KMS-11 (cell line): ENCODE results near the gene ATRX.

ENCODE experiments used
- H2AFZ ChIP-seq: fragments of 200-600 bp; sonication (generic); 2 replicates; pipeline ENCODE4 v1.6.1; 2016; ENCODE audit warnings: antibody characterized with exemption, mixed run types, low read depth
- H3K27ac ChIP-seq: fragments of 200-600 bp; sonication (generic); 2 replicates; pipeline ENCODE4 v1.6.1; 2016; ENCODE audit warnings: mild to moderate bottlenecking, mixed run types
- H3K27me3 ChIP-seq: fragments of 200-600 bp; sonication (generic); 2 replicates; pipeline ENCODE4 v1.6.1; 2017; ENCODE audit warnings: mild to moderate bottlenecking, low read depth, mixed run types, moderate library complexity; ENCODE audit not compliant: insufficient read depth
- H3K36me3 ChIP-seq: fragments of 200-600 bp; sonication (generic); 2 replicates; pipeline ENCODE4 v1.6.1; 2017; ENCODE audit warnings: mild to moderate bottlenecking, mixed run types; ENCODE audit not compliant: insufficient read depth
- H3K4me1 ChIP-seq: fragments of 200-600 bp; sonication (generic); 2 replicates; pipeline ENCODE4 v1.6.1; 2016; ENCODE audit warnings: mild to moderate bottlenecking, low read depth, mixed run types; ENCODE audit not compliant: poor library complexity, severe bottlenecking
- H3K4me2 ChIP-seq: fragments of 200-600 bp; sonication (generic); 2 replicates; pipeline ENCODE4 v1.7.0; 2016; ENCODE audit warnings: mild to moderate bottlenecking, mixed run types
- H3K4me3 ChIP-seq: fragments of 200-600 bp; sonication (generic); IDR thresholded peaks from 2 replicates; pipeline ENCODE4 v1.6.1; 2017; ENCODE audit warnings: low read depth, low read length, mixed read lengths; ENCODE audit not compliant: insufficient read depth
- H3K79me2 ChIP-seq: fragments of 200-600 bp; sonication (generic); 2 replicates; pipeline ENCODE4 v1.6.1; 2016; ENCODE audit warnings: low read depth, mixed run types; ENCODE audit not compliant: insufficient read depth
- H3K9ac ChIP-seq: fragments of 200-600 bp; sonication (generic); 2 replicates; pipeline ENCODE4 v1.6.1; 2016; ENCODE audit warnings: mild to moderate bottlenecking, mixed run types
- H4K20me1 ChIP-seq: fragments of 200-600 bp; sonication (generic); 2 replicates; pipeline ENCODE4 v1.6.1; 2016; ENCODE audit warnings: mild to moderate bottlenecking, mixed run types; ENCODE audit not compliant: insufficient read depth
- CTCF ChIP-seq: fragments of 200-600 bp; sonication (generic); conservative IDR thresholded peaks from 2 replicates; pipeline ENCODE4 v1.6.1; 2017; ENCODE audit warnings: low read depth, mild to moderate bottlenecking, antibody characterized with exemption, low read length, moderate library complexity, mixed read lengths

The ATRX gene

GRCh38 chrX:77484045-77484444 lies 302.0 kb downstream of the ATRX start:
- Histone ChIP-seq H3K79me2 (no peaks in the 10 kb centered on the region), H3K4me3 (no peak overlapping the region), H3K36me3 (no peaks in the 10 kb centered on the region), H3K4me2 (no peak overlapping the region), H3K27me3 (no peaks in the 10 kb centered on the region), H3K27ac (no peak overlapping the region), H4K20me1 (no peaks in the 10 kb centered on the region), H3K9ac (no peak overlapping the region), H3K4me1 (no peaks in the 10 kb centered on the region), H2AFZ (no peak overlapping the region)
- TF ChIP-seq CTCF = no peak

- no peak overlapping the region for H3K9ac ChIP-seq
- H3K4me2 ChIP-seq = no peak overlapping the region
- H3K27ac ChIP-seq = no peak overlapping the region
- no peaks in the 10 kb centered on the region for H3K4me1 ChIP-seq
- H3K4me3 ChIP-seq = no peak overlapping the region
- TF ChIP-seq CTCF = no peak
- H3K79me2 ChIP-seq = no peaks in the 10 kb centered on the region
- no peaks in the 10 kb centered on the region for H4K20me1 ChIP-seq
- H2AFZ ChIP-seq = no peak overlapping the region
- no peaks in the 10 kb centered on the region for H3K36me3 ChIP-seq
- H3K27me3 ChIP-seq = no peaks in the 10 kb centered on the region
Observed at GRCh38 chrX:77455437-77455836, 330.6 kb downstream of the ATRX start.
